HEK293 (cell line): ENCODE results near the gene CNKSR3.

Experiments used
- CTCF ChIA-PET: fragments of 350-600 bp; formaldehyde crosslinking; extraction: SDS; loops from one replicate; lab custom pipeline; 2021; ENCODE audit warnings: antibody characterized with exemption; lab: Yijun Ruan, JAX
- POLR2A ChIA-PET: fragments of 300-600 bp; formaldehyde crosslinking; extraction: SDS; loops from one replicate; lab custom pipeline; 2020; ENCODE audit warnings: antibody characterized with exemption, inconsistent platforms; lab: Yijun Ruan, JAX
- H3K27ac ChIP-seq: fragments of 200-500 bp; sonication (Bioruptor generic); 2 replicates; pipeline ENCODE4 v1.5.1; 2014; ENCODE audit warnings: low read depth, low read length, control low read depth, inconsistent platforms; ENCODE audit errors: extremely low read depth
- H3K36me3 ChIP-seq, 2 experiments: fragments of 200-500 bp in 1 of 2; sonication (Bioruptor generic) in 1 of 2; 1 replicate in 1 of 2; 2 replicates in 1 of 2; pipeline ENCODE4 v1.5.1; 2014 to 2017; ENCODE audit warnings: inconsistent platforms in 2 of 2, low read length in 2 of 2; ENCODE audit not compliant: control insufficient read depth in 2 of 2, insufficient read depth in 1 of 2
- H3K4me1 ChIP-seq: fragments of 200-500 bp; sonication (Bioruptor generic); 2 replicates; pipeline ENCODE4 v1.5.1; 2014; ENCODE audit warnings: mild to moderate bottlenecking, low read length, inconsistent platforms; ENCODE audit not compliant: control insufficient read depth, insufficient read depth
- H3K4me3 ChIP-seq: 2 replicates; pipeline ENCODE4 v1.5.1; 2011; ENCODE audit warnings: low read depth, mild to moderate bottlenecking, control low read depth, low read length, moderate library complexity
- H3K9me3 ChIP-seq: fragments of 200-500 bp; sonication (Bioruptor generic); 2 replicates; pipeline ENCODE4 v1.5.1; 2014; ENCODE audit warnings: low read depth, low read length, inconsistent platforms; ENCODE audit not compliant: control insufficient read depth, insufficient read depth
- GLI4 ChIP-seq: fragments of 450-650 bp; formaldehyde crosslinking; IDR thresholded peaks from 2 replicates; pipeline ENCODE4 v1.5.1; 2016; ENCODE audit warnings: missing biosample characterization, missing genetic modification characterization
- KLF10 ChIP-seq: fragments of 450-650 bp; IDR thresholded peaks from 2 replicates; pipeline ENCODE4 v1.5.1; 2018; ENCODE audit warnings: missing biosample characterization, mild to moderate bottlenecking, missing genetic modification characterization
- KLF8 ChIP-seq: fragments of 450-650 bp; formaldehyde crosslinking; IDR thresholded peaks from 2 replicates; pipeline ENCODE4 v1.5.1; 2016; ENCODE audit warnings: missing biosample characterization, missing genetic modification characterization
- KLF9 ChIP-seq: fragments of 450-650 bp; formaldehyde crosslinking; IDR thresholded peaks from 2 replicates; pipeline ENCODE4 v1.5.1; 2016; ENCODE audit warnings: missing biosample characterization, missing genetic modification characterization, low read depth
- SCRT2 ChIP-seq: fragments of 450-650 bp; formaldehyde crosslinking; IDR thresholded peaks from 2 replicates; pipeline ENCODE4 v1.5.1; 2016; ENCODE audit warnings: missing biosample characterization, missing genetic modification characterization
- SP2 ChIP-seq: fragments of 450-650 bp; formaldehyde crosslinking; IDR thresholded peaks from 2 replicates; pipeline ENCODE4 v1.5.1; 2016; ENCODE audit warnings: missing biosample characterization, missing genetic modification characterization
- TRIM28 ChIP-seq: IDR thresholded peaks from 2 replicates; pipeline ENCODE4 v1.6.1; 2011; ENCODE audit warnings: low read length, control low read depth, borderline replicate concordance
- ZBTB8A ChIP-seq: fragments of 450-650 bp; formaldehyde crosslinking; IDR thresholded peaks from 2 replicates; pipeline ENCODE4 v1.5.1; 2016; ENCODE audit warnings: missing biosample characterization, missing genetic modification characterization
- ZNF146 ChIP-seq: fragments of 450-650 bp; formaldehyde crosslinking; IDR thresholded peaks from 2 replicates; pipeline ENCODE4 v1.5.1; 2016; ENCODE audit warnings: missing biosample characterization, missing genetic modification characterization
- ZNF169 ChIP-seq: fragments of 450-650 bp; formaldehyde crosslinking; IDR thresholded peaks from 2 replicates; pipeline ENCODE4 v1.5.1; 2016; ENCODE audit warnings: missing biosample characterization, missing genetic modification characterization
- ZNF2 ChIP-seq: fragments of 450-650 bp; formaldehyde crosslinking; IDR thresholded peaks from 2 replicates; pipeline ENCODE4 v1.5.1; 2016; ENCODE audit warnings: missing biosample characterization, missing genetic modification characterization
- ZNF223 ChIP-seq: fragments of 450-650 bp; formaldehyde crosslinking; IDR thresholded peaks from 2 replicates; pipeline ENCODE4 v1.5.1; 2016; ENCODE audit warnings: missing biosample characterization, missing genetic modification characterization
- ZNF23 ChIP-seq: fragments of 450-650 bp; formaldehyde crosslinking; IDR thresholded peaks from 2 replicates; pipeline ENCODE4 v1.5.1; 2016; ENCODE audit warnings: missing biosample characterization, missing genetic modification characterization, borderline replicate concordance
- ZNF274 ChIP-seq, 2 experiments: fragments of 200-500 bp in 1 of 2; fragments of 450-650 bp in 1 of 2; sonication (Bioruptor generic) in 1 of 2; formaldehyde crosslinking in 1 of 2; IDR thresholded peaks; 2 replicates each; pipeline versions ENCODE4 v1.5.1 to v1.6.1; 2014 to 2016; ENCODE audit warnings: borderline replicate concordance in 1 of 2, inconsistent platforms in 1 of 2, low read length in 1 of 2, missing biosample characterization in 1 of 2, missing genetic modification characterization in 1 of 2
- ZNF510 ChIP-seq: fragments of 450-650 bp; formaldehyde crosslinking; IDR thresholded peaks from 2 replicates; pipeline ENCODE4 v1.5.1; 2018; ENCODE audit warnings: mild to moderate bottlenecking, missing genetic modification characterization, missing biosample characterization; ENCODE audit not compliant: insufficient replicate concordance
- ZNF664 ChIP-seq: fragments of 450-650 bp; formaldehyde crosslinking; IDR thresholded peaks from 2 replicates; pipeline ENCODE4 v1.5.1; 2016; ENCODE audit warnings: missing biosample characterization, missing genetic modification characterization
- ZNF76 ChIP-seq: fragments of 450-650 bp; formaldehyde crosslinking; IDR thresholded peaks from 2 replicates; pipeline ENCODE4; 2016; ENCODE audit warnings: low read depth, missing biosample characterization, missing genetic modification characterization, borderline replicate concordance
- TF ChIP-seq, protein P1 (sequence below): fragments of 450-650 bp; formaldehyde crosslinking; IDR thresholded peaks from 2 replicates; pipeline ENCODE4 v1.5.1; 2016; ENCODE audit warnings: missing biosample characterization, missing genetic modification characterization, low read depth
- TF ChIP-seq, protein P2 (sequence below): fragments of 450-650 bp; formaldehyde crosslinking; IDR thresholded peaks from 2 replicates; pipeline ENCODE4 v1.5.1; 2017; ENCODE audit warnings: missing biosample characterization, missing genetic modification characterization
- TF ChIP-seq, protein P3 (sequence below): fragments of 450-650 bp; formaldehyde crosslinking; optimal IDR thresholded peaks from 2 replicates; pipeline ENCODE3; 2016; ENCODE audit warnings: missing biosample characterization, mild to moderate bottlenecking, missing genetic modification characterization
- TF ChIP-seq, protein P4 (sequence below): fragments of 450-650 bp; IDR thresholded peaks from 2 replicates; pipeline ENCODE4 v1.5.1; 2018; ENCODE audit warnings: missing biosample characterization, missing genetic modification characterization
- TF ChIP-seq, protein P5 (sequence below): fragments of 450-650 bp; formaldehyde crosslinking; IDR thresholded peaks from 2 replicates; pipeline ENCODE4 v1.5.1; 2016; ENCODE audit warnings: missing biosample characterization, missing genetic modification characterization, borderline replicate concordance

CNKSR3 gene

DNA sequence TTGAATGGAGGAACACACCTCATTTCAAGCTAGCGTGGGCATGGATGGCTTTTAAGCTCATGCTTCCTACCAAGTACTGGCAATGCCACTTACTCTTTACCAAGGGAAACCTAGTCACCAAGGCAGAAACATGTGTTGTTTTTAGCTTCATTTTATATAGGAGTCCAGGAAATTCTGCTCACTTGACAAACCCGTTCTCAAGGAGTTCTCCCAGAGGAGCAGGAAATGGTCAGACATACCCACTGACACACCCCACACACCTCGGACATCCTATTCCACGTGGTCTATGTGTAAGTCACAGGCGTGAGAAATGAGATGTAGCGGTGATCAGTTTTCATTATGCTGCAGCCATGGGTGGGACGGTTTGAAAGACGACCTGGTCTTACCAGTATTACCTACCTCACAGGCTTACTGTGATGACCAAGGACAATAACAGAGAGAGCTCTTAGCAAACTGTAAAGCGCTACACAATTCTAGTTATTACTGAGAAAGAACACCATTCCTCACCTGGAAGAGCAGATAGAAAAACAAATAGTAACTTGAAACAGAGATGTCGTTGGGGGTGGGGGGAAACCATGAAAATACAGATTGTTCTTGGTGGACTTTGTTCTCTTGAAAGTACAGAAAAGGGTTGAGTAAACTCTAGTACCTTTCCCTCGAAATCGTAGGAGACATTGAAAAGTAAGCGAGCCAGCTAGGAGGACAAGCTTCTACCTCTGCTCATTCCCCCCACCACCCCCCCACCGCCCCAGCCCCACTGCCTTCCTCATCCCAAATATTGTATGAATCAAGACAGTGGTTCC lies 1.7 kb downstream of the CNKSR3 start:
- CTCF ChIA-PET = interaction anchor here (0.6 to 4.6 kb wide), 12 partner anchors 9 to 356 kb away, joined by 3 to 18 read pairs (median 3); no protein-coding TSS in a partner anchor
- POLR2A ChIA-PET = interaction anchor here (0.7 to 2.2 kb wide), 4 partner anchors 9 to 742 kb away, joined by 3 to 12 read pairs (median 8); no protein-coding TSS in a partner anchor
- H3K9me3 ChIP-seq = no peaks in the 10 kb centered on the region
- no peaks in the 10 kb centered on the region for H3K4me1 ChIP-seq
- H3K36me3 ChIP-seq = peaks cover 0 to 12% of the 10 kb centered on the region in 2 experiments; a peak in 1 of 3 replicates
- TF ChIP-seq TRIM28 (0 out of 2 replicates have a peak, but pooled peaks have one; percentile 17), ZNF23 (no peak), GLI4 (tag by site-specific recombination) (no peak), KLF9 (0 out of 2 replicates have a peak, but pooled peaks have one; percentile 17), ZBTB8A (tag by site-specific recombination) (no peak), ZNF169 (tag by site-specific recombination) (no peak), ZNF510 (tag by site-specific recombination) (no peak), ZNF664 (tag by site-specific recombination) (no peak), ZNF274 (IDR thresholded peaks at IDR 0.05; ENCODE audit: low read length) (no peak), ZNF274 (tag by site-specific recombination; IDR thresholded peaks at IDR 0.05; ENCODE audit: borderline replicate concordance) (no peak), SCRT2 (peak; percentile 8; the same call in 1 of the 2 replicates), ZNF146 (tag by site-specific recombination) (0 out of 2 replicates have a peak, but pooled peaks have one; percentile 30), ZNF223 (tag by site-specific recombination) (no peak), SP2 (no peak), KLF10 (peak; percentile 39; the same call in 1 of the 2 replicates), KLF8 (tag by site-specific recombination) (no peak), ZNF2 (tag by site-specific recombination) (no peak), ZNF76 (tag by site-specific recombination) (no peak)
- TF ChIP-seq, protein P1, sequence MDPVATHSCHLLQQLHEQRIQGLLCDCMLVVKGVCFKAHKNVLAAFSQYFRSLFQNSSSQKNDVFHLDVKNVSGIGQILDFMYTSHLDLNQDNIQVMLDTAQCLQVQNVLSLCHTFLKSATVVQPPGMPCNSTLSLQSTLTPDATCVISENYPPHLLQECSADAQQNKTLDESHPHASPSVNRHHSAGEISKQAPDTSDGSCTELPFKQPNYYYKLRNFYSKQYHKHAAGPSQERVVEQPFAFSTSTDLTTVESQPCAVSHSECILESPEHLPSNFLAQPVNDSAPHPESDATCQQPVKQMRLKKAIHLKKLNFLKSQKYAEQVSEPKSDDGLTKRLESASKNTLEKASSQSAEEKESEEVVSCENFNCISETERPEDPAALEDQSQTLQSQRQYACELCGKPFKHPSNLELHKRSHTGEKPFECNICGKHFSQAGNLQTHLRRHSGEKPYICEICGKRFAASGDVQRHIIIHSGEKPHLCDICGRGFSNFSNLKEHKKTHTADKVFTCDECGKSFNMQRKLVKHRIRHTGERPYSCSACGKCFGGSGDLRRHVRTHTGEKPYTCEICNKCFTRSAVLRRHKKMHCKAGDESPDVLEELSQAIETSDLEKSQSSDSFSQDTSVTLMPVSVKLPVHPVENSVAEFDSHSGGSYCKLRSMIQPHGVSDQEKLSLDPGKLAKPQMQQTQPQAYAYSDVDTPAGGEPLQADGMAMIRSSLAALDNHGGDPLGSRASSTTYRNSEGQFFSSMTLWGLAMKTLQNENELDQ (tag by site-specific recombination) = no peak
- TF ChIP-seq, protein P2, sequence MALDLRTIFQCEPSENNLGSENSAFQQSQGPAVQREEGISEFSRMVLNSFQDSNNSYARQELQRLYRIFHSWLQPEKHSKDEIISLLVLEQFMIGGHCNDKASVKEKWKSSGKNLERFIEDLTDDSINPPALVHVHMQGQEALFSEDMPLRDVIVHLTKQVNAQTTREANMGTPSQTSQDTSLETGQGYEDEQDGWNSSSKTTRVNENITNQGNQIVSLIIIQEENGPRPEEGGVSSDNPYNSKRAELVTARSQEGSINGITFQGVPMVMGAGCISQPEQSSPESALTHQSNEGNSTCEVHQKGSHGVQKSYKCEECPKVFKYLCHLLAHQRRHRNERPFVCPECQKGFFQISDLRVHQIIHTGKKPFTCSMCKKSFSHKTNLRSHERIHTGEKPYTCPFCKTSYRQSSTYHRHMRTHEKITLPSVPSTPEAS (tag by site-specific recombination) = no peak
- TF ChIP-seq, protein P3, sequence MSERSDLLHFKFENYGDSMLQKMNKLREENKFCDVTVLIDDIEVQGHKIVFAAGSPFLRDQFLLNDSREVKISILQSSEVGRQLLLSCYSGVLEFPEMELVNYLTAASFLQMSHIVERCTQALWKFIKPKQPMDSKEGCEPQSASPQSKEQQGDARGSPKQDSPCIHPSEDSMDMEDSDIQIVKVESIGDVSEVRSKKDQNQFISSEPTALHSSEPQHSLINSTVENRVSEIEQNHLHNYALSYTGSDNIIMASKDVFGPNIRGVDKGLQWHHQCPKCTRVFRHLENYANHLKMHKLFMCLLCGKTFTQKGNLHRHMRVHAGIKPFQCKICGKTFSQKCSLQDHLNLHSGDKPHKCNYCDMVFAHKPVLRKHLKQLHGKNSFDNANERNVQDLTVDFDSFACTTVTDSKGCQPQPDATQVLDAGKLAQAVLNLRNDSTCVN = no peak
- TF ChIP-seq, protein P4, sequence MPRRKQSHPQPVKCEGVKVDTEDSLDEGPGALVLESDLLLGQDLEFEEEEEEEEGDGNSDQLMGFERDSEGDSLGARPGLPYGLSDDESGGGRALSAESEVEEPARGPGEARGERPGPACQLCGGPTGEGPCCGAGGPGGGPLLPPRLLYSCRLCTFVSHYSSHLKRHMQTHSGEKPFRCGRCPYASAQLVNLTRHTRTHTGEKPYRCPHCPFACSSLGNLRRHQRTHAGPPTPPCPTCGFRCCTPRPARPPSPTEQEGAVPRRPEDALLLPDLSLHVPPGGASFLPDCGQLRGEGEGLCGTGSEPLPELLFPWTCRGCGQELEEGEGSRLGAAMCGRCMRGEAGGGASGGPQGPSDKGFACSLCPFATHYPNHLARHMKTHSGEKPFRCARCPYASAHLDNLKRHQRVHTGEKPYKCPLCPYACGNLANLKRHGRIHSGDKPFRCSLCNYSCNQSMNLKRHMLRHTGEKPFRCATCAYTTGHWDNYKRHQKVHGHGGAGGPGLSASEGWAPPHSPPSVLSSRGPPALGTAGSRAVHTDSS (tag by site-specific recombination) = no peak
- TF ChIP-seq, protein P5, sequence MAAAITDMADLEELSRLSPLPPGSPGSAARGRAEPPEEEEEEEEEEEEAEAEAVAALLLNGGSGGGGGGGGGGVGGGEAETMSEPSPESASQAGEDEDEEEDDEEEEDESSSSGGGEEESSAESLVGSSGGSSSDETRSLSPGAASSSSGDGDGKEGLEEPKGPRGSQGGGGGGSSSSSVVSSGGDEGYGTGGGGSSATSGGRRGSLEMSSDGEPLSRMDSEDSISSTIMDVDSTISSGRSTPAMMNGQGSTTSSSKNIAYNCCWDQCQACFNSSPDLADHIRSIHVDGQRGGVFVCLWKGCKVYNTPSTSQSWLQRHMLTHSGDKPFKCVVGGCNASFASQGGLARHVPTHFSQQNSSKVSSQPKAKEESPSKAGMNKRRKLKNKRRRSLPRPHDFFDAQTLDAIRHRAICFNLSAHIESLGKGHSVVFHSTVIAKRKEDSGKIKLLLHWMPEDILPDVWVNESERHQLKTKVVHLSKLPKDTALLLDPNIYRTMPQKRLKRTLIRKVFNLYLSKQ = no peak
- H3K4me3 ChIP-seq = peak overlapping the region; percentile 90
- H3K27ac ChIP-seq = no peak overlapping the region
